ENCODE measurements around the gene FGR.

GRCh38 chr1:27617420-27617819, 17.6 kb downstream of the FGR start:
- TF ChIP-seq GATA3 (IDR thresholded peaks at IDR 0.05; ENCODE audit: low read depth, low read length) = no peak
- no peak for TF ChIP-seq GATA2 (IDR thresholded peaks at IDR 0.05; ENCODE audit: low read depth, low read length)

Data from SH-SY5Y (cell line).